K562 (cell line): ENCODE data around the gene WDR62. TPM values are rescaled to one million over a fixed set of nuclear protein-coding genes. Genes with fewer than 3 reads are reported as not detected.

ENCODE experiments used
- ATAC-seq: fragments of 200-7000 bp; cut with Tn5 transposase; 3 replicates; pipeline ENCODE4 v1.9.1; 2020; ENCODE audit warnings: moderate library complexity
- BruUV-seq: library from RNA; stranded (reverse); fragments of 400-500 nt; replicated peaks from 2 replicates; lab custom pipeline; 2021; lab: Mats Ljungman, UMichigan
- CTCF ChIA-PET: fragments of 300-600 bp; formaldehyde crosslinking; extraction: SDS; loops from one replicate; lab custom pipeline; 2021; ENCODE audit warnings: low intra/inter-chr PET ratio; lab: Yijun Ruan, JAX
- POLR2A ChIA-PET: fragments of 300-600, 350-650 bp; sonication (Branson Sonifier 250); formaldehyde crosslinking; extraction: SDS; loops from one replicate; lab custom pipeline; 2021; ENCODE audit warnings: antibody characterized with exemption, inconsistent platforms; lab: Yijun Ruan, JAX
- DNase-seq, 4 experiments: peaks; one replicate each; pipeline versions ENCODE4 v3.0.0 to v3.0.0-alpha.2; 2011 to 2018; ENCODE audit warnings: low spot score in 3 of 4, mixed read lengths in 3 of 4; ENCODE audit errors: extremely low read depth in 1 of 4
- FAIRE-seq: peaks from 2 replicates; lab custom pipeline; 2011; peaks lifted over from hg19 to GRCh38; lab: Jason Lieb, UNC
- H2AFZ ChIP-seq: 2 replicates; pipeline ENCODE4 v1.6.0; 2011; ENCODE audit warnings: low read depth, low read length, control low read depth, inconsistent platforms
- H3K27ac ChIP-seq: fragments of 200-600 bp; 3 replicates; pipeline ENCODE4 v1.8.0; 2011; ENCODE audit warnings: low read depth, mild to moderate bottlenecking, control low read depth, inconsistent platforms, low read length, moderate library complexity, mixed read lengths; ENCODE audit errors: extremely low read depth
- H3K27me3 ChIP-seq, 2 experiments: fragments of 300-600 bp in 1 of 2; 2 replicates in 1 of 2; 3 replicates in 1 of 2; pipeline versions ENCODE4 v1.6.0 to v1.8.0; 2011; ENCODE audit warnings: inconsistent platforms in 2 of 2, low read length in 2 of 2, mild to moderate bottlenecking in 1 of 2, mixed read lengths in 1 of 2, moderate library complexity in 1 of 2; ENCODE audit not compliant: control insufficient read depth in 2 of 2, insufficient read depth in 2 of 2
- H3K36me3 ChIP-seq: fragments of 300-600 bp; 3 replicates; pipeline ENCODE4 v1.8.0; 2011; ENCODE audit warnings: mild to moderate bottlenecking, low read length, inconsistent platforms; ENCODE audit not compliant: control insufficient read depth, insufficient read depth
- H3K4me1 ChIP-seq, 2 experiments: fragments of 200-600 bp in 1 of 2; replicated peaks in 1 of 2; 2 replicates in 1 of 2; 3 replicates in 1 of 2; pipeline versions ENCODE4 v1.5.1 to v1.8.0; 2011; ENCODE audit warnings: inconsistent platforms in 2 of 2, low read length in 2 of 2, mild to moderate bottlenecking in 1 of 2, mixed read lengths in 1 of 2, moderate library complexity in 1 of 2; ENCODE audit not compliant: control insufficient read depth in 2 of 2, insufficient read depth in 2 of 2
- H3K4me2 ChIP-seq: 2 replicates; pipeline ENCODE4 v1.6.1; 2011; ENCODE audit warnings: low read length, control low read depth, inconsistent platforms, mixed read lengths; ENCODE audit not compliant: insufficient read depth
- H3K4me3 ChIP-seq: fragments of 200-600 bp; sonication (generic), shearing (Covaris generic); 2 replicates; pipeline ENCODE4 v1.5.1; 2016; ENCODE audit warnings: control low read depth, inconsistent platforms
- H3K79me2 ChIP-seq: fragments of 200-600 bp; 3 replicates; pipeline ENCODE4 v1.8.0; 2011; ENCODE audit warnings: low read length, inconsistent platforms; ENCODE audit not compliant: control insufficient read depth, insufficient read depth
- H3K9ac ChIP-seq, 2 experiments: 2 replicates each; pipeline versions ENCODE4 v1.6.0 to v1.6.1; 2011; ENCODE audit warnings: low read depth in 2 of 2, low read length in 2 of 2, control low read depth in 1 of 2, inconsistent platforms in 1 of 2, mild to moderate bottlenecking in 1 of 2, mixed read lengths in 1 of 2; ENCODE audit not compliant: insufficient read depth in 1 of 2
- H3K9me1 ChIP-seq: one replicate; pipeline ENCODE4 v1.6.0; 2011; ENCODE audit warnings: inconsistent platforms, mild to moderate bottlenecking, low read length, moderate library complexity; ENCODE audit not compliant: control insufficient read depth, insufficient read depth
- H3K9me3 ChIP-seq: replicated peaks from 2 replicates; pipeline ENCODE4 v1.5.1; 2011; ENCODE audit warnings: low read depth, low read length, inconsistent platforms; ENCODE audit not compliant: control insufficient read depth, insufficient read depth
- H4K20me1 ChIP-seq: replicated peaks from 2 replicates; pipeline ENCODE4 v1.6.1; 2011; ENCODE audit warnings: low read length, inconsistent platforms, mixed read lengths; ENCODE audit not compliant: control insufficient read depth, insufficient read depth
- ADNP ChIP-seq: fragments of 200-800 bp; sonication (Bioruptor generic); IDR thresholded peaks from 2 replicates; pipeline ENCODE4 v1.6.1; 2016; ENCODE audit warnings: missing genetic modification characterization, missing compliant biosample characterization
- CAMTA2 ChIP-seq: fragments of 250-450 bp; sonication (Bioruptor Pico); conservative IDR thresholded peaks from 2 replicates; pipeline ENCODE4 v1.5.1; 2022
- E2F6 ChIP-seq, 2 experiments: IDR thresholded peaks; 2 replicates each; pipeline ENCODE4 v1.6.1; 2011; ENCODE audit warnings: borderline replicate concordance in 1 of 2, control low read depth in 1 of 2, low read depth in 1 of 2, low read length in 1 of 2, mild to moderate bottlenecking in 1 of 2, mixed read lengths in 1 of 2, moderate library complexity in 1 of 2; ENCODE audit not compliant: insufficient read depth in 1 of 2, insufficient read length in 1 of 2, poor library complexity in 1 of 2, severe bottlenecking in 1 of 2; ENCODE audit errors: extremely low read depth in 1 of 2
- KDM2B ChIP-seq: fragments of 250-450 bp; sonication (Bioruptor Pico); IDR thresholded peaks from 2 replicates; pipeline ENCODE4 v1.8.0; 2021; ENCODE audit warnings: mild to moderate bottlenecking, moderate library complexity
- NFYB ChIP-seq: IDR thresholded peaks from 2 replicates; pipeline ENCODE4 v1.6.1; 2011; ENCODE audit warnings: mild to moderate bottlenecking, moderate library complexity; ENCODE audit not compliant: insufficient read length; ENCODE audit errors: extremely low read depth
- OTX1 ChIP-seq: fragments of 450-650 bp; formaldehyde crosslinking; IDR thresholded peaks from 2 replicates; pipeline ENCODE4 v1.4.0; 2022; ENCODE audit warnings: mild to moderate bottlenecking
- POLR3G ChIP-seq: IDR thresholded peaks from 2 replicates; pipeline ENCODE4 v1.6.1; 2011; ENCODE audit not compliant: insufficient read length, insufficient replicate concordance; ENCODE audit errors: extremely low read depth
- TFAP4 ChIP-seq: sonication (generic); formaldehyde crosslinking; IDR thresholded peaks from 2 replicates; pipeline ENCODE4 v1.8.0; 2022; ENCODE audit warnings: missing genetic modification reagents, mild to moderate bottlenecking, moderate library complexity, borderline replicate concordance
- U2AF1 ChIP-seq: fragments of 200-400 bp; formaldehyde crosslinking; optimal IDR thresholded peaks from 2 replicates; pipeline ENCODE3; 2017; ENCODE audit warnings: mild to moderate bottlenecking, low read depth, low read length, moderate library complexity
- USF1 ChIP-seq: sonication (generic); formaldehyde crosslinking; IDR thresholded peaks from 2 replicates; pipeline ENCODE4 v1.9.0; 2022; ENCODE audit warnings: mild to moderate bottlenecking, missing genetic modification reagents
- ZBTB11 ChIP-seq, 3 experiments: fragments of 200-800 bp in 1 of 3; fragments of 250-450 bp in 1 of 3; fragments of 450-650 bp in 1 of 3; sonication (Bioruptor Pico) in 1 of 3; sonication (Bioruptor generic) in 1 of 3; formaldehyde crosslinking in 1 of 3; IDR thresholded peaks; 2 replicates each; pipeline versions ENCODE4 v1.6.1 to v1.8.0; 2016 to 2022; ENCODE audit warnings: mild to moderate bottlenecking in 2 of 3, missing genetic modification characterization in 2 of 3, missing compliant biosample characterization in 1 of 3, moderate library complexity in 1 of 3
- ZFP1 ChIP-seq: fragments of 450-650 bp; formaldehyde crosslinking; IDR thresholded peaks from 2 replicates; pipeline ENCODE4 v1.4.0; 2020; ENCODE audit warnings: mild to moderate bottlenecking, mixed read lengths
- ZNF212 ChIP-seq: fragments of 450-650 bp; formaldehyde crosslinking; IDR thresholded peaks from 2 replicates; pipeline ENCODE4 v1.4.0; 2020; ENCODE audit warnings: mild to moderate bottlenecking
- ZNF408 ChIP-seq: fragments of 250-450 bp; sonication (Bioruptor Pico); IDR thresholded peaks from 2 replicates; pipeline ENCODE4 v1.4.0; 2020; ENCODE audit warnings: low read depth, mild to moderate bottlenecking, moderate library complexity
- WGBS: fragments of 100-300 bp; shearing (Covaris generic); methylation state at CpG from one replicate; pipeline ENCODE4 v1.1.6; 2016; ENCODE audit warnings: low coverage, mixed read lengths; ENCODE audit not compliant: insufficient coverage; ENCODE audit errors: missing lambda C conversion rate; 5-methylcytosine and 5-hydroxymethylcytosine counted together
- in situ Hi-C: fragments of 300-500 bp; cut with MboI; formaldehyde crosslinking; loops from 4 replicates; pipeline ENCODE4 v1.15.0; 2018; ENCODE audit warnings: inconsistent platforms, mixed read lengths
- intact Hi-C: fragments of 100-400 bp; cut with micrococcal nuclease; formaldehyde crosslinking; loops from 2 replicates; pipeline ENCODE4 v1.14.2; 2022
- polyA plus RNA-seq, 8 experiments: library from polyadenylated mRNA; depleted of rRNA in 4 of 8; stranded (reverse) in 5 of 8; unstranded in 3 of 8; fragments of >200 nt; fragmentation: Nextera tagmentation in 2 of 8; fragmentation: Illumina TruSeq in 1 of 8; extraction: Ambion mirVana in 2 of 8; extraction: Trizol in 1 of 8; gene quantifications; 2 replicates each; pipeline versions ENCODE4 v1.2.1 to v1.2.3, GENCODE V29; 2011 to 2014; ENCODE audit warnings: inconsistent platforms in 1 of 8, missing spikeins in 1 of 8
- total RNA-seq, 7 experiments: library from RNA; depleted of rRNA in 6 of 7; stranded (reverse); fragments of >200 nt in 6 of 7; fragmentation: Illumina TruSeq in 2 of 7; extraction: Trizol in 2 of 7; gene quantifications; 2 replicates each; pipeline versions ENCODE4 v1.2.1 to v1.2.3, GENCODE V29; 2011 to 2021; ENCODE audit warnings: low replicate concordance in 1 of 7

WDR62 gene
- total and polyA plus RNA-seq, 9 of the 15 experiments (the other 6 are each of a cell fraction or from before 2014, with no cell fraction given) = 0.35 to 32.8 (median 14.4) TPM

- H3K79me2 ChIP-seq = peaks cover 26% of the 10 kb centered on the region
- ATAC-seq (peak; percentile 56), DNase-seq (peak in 3 of 4 experiments; percentile 59 to 87 (median 83)), FAIRE-seq (no peak)
- H3K4me3 ChIP-seq = peak overlapping the region; percentile 95
- H3K9me1 ChIP-seq = peaks cover 8% of the 10 kb centered on the region
- in situ Hi-C loops (no loop called here), intact Hi-C loops (no loop called here)
- H3K9ac ChIP-seq = peak overlapping the region; percentile 98 to 99
- POLR2A ChIA-PET = interaction anchor here (0.6 to 2.1 kb wide), 6 partner anchors 11 to 1984 kb away, joined by 3 to 9 read pairs (median 3); no protein-coding TSS in a partner anchor
- peaks cover 11% of the 10 kb centered on the region for H4K20me1 ChIP-seq
- peak overlapping the region; percentile 99 for H3K27ac ChIP-seq
- WGBS = 2% methylated on average over 20 of the region's 31 CpGs
- H3K36me3 ChIP-seq = peaks cover 34% of the 10 kb centered on the region
- CTCF ChIA-PET = no interaction called here
- H3K4me2 ChIP-seq = peak overlapping the region; percentile 96
- H3K27me3 ChIP-seq = no peaks in the 10 kb centered on the region
- TSS peak; percentile 88 for BruUV-seq
- no peaks in the 10 kb centered on the region for H3K9me3 ChIP-seq
- peaks cover 13 to 37% of the 10 kb centered on the region in 2 experiments for H3K4me1 ChIP-seq
- H2AFZ ChIP-seq = peak overlapping the region; percentile 69
- TF ChIP-seq ZNF212 = no peak
- no peak for TF ChIP-seq CAMTA2
- TF ChIP-seq KDM2B = no peak
- TF ChIP-seq U2AF1 = no peak
- TF ChIP-seq TFAP4 (CRISPR knock-in tag) = peak; percentile 95
- no peak for TF ChIP-seq POLR3G
- peak in 1 of 2 experiments; percentile 56 for TF ChIP-seq E2F6 (IDR thresholded peaks at IDR 0.05; ENCODE audit: borderline replicate concordance in 1 of 2, extremely low read depth in 1 of 2, insufficient read depth in 1 of 2, insufficient read length in 1 of 2, low read depth in 1 of 2, low read length in 1 of 2, poor library complexity in 1 of 2, severe bottlenecking in 1 of 2)
- TF ChIP-seq ZNF408 = no peak
- TF ChIP-seq ADNP (tag) = no peak
- no peak for TF ChIP-seq ZFP1 (CRISPR knock-in tag)
- 0 out of 6 replicates have a peak, but pooled peaks of 1 of the 3 experiments have one; percentile 41 for TF ChIP-seq ZBTB11 (CRISPR knock-in tag; IDR thresholded peaks at IDR 0.05)
- TF ChIP-seq USF1 (CRISPR knock-in tag) = 0 out of 2 replicates have a peak, but pooled peaks have one; percentile 14
- peak; percentile 6; the same call in 1 of the 2 replicates for TF ChIP-seq OTX1
- TF ChIP-seq NFYB = no peak
Measured at GRCh38 chr19:36140304-36141038, 85.8 kb downstream of the WDR62 start.
